NCI-H510A (cell line): ENCODE measurements around the gene ARAP3.
"Not testable (repeated sequence)": the region's sequence is repeated elsewhere in the genome, so short reads cannot be mapped to it uniquely, and the experiment has no call there.

Experiments used
- DNase-seq: peaks from one replicate; lab custom pipeline; 2025; lab: John Stamatoyannopoulos, UW

ARAP3 gene

GRCh38 chr5:141613344-141613743, 68.7 kb downstream of the ARAP3 start:
- DNase-seq: no peak

- DNase-seq: no peak
Measured at GRCh38 chr5:141611289-141611688, 70.7 kb downstream of the ARAP3 start.

GRCh38 chr5:141609921-141610320, 72.1 kb downstream of the ARAP3 start:
- not testable (repeated sequence) for DNase-seq

DNA sequence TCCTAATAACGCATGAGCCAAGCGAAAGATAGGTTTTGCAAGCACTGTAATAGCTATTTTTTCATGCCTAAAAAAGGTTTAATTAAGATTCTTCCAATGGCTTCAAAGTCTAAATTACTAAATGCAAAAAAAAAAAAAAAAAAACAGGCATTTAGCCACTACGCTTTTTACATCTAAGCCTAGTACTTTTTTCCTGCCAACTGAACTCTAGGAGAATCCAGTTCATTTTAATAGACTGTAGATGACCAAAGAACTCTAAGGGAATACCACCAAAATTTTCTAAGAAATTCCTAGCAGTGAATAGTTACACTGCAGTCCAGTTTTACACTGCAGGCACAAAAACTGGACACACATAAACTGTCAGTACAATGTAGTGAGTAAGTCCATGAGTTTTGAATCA, 73.0 kb downstream of the ARAP3 start:
- DNase-seq: no peak

- DNase-seq: no peak
Measured at GRCh38 chr5:141608557-141608956, 73.5 kb downstream of the ARAP3 start.

GRCh38 chr5:141608046-141608445, 74.0 kb downstream of the ARAP3 start:
- DNase-seq: no peak

GRCh38 chr5:141605523-141606277, 76.3 kb downstream of the ARAP3 start:
- DNase-seq: no peak

DNA sequence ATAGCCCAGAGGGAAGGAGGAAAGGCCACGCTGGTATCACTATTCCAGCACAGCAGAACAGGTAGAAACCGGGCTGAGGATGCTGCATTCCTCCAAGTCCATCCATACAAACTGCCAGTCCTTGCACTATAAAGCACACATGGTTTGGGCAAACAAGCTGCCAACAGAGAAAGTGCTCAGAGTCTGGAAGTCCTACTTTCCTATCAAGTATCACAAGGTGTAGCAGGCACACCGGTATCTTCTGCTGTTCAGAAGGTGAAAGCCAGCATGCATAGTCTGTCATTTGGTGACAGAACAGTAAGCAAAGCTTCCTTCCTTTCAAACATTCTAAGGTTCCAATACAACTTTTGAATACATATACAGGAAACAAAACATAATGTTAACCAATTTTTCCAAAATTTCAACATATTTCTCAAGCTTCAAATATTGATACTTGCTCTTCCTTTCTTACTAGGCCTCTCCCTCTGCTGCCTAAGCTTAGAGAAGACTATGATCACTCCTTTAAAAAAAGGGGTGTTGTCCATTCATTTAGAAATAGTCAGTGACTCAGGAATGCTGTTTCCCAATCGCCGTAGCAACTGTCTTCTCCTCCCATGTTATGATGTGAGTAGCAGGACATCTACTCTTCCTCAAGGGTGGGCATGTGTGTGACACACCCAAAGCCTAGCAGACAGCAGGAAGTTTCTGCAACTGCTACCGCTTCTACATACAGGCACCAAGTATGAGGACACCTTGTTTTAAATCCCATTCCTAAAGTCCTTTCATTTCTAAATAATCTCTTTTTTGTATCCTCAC, 77.9 kb downstream of the ARAP3 start:
- DNase-seq: no peak
